C4-2B (cell line): ENCODE results near the gene M6PR.

ENCODE experiments used
- ZFX ChIP-seq: fragments of 450-650 bp; IDR thresholded peaks from 2 replicates; pipeline ENCODE4 v1.6.1; 2017
- TF ChIP-seq, protein P1 (sequence below): fragments of 450-650 bp; conservative IDR thresholded peaks from 2 replicates; pipeline ENCODE4 v1.5.1; 2017; ENCODE audit warnings: mild to moderate bottlenecking

DNA sequence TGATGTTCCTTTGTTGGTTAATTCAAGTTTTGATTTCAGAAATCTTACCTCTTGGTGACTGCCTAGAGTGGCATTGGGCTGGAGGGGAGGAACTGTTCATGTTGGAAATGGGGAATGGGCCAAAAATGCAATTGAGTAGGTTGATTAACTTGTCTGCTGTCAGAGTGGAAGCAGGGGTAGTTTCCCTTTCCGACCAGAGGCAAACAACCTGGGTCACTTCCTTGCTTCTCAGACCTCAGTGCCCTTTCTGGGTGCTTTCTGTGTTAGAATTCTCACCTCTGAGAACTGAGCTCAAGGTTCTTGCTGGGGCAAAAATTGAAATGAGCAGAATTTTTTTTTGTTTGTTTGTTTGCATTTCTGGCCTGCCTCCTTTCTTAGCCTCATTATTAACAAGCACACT lies 2.3 kb upstream of the M6PR start:
- TF ChIP-seq, protein P1, sequence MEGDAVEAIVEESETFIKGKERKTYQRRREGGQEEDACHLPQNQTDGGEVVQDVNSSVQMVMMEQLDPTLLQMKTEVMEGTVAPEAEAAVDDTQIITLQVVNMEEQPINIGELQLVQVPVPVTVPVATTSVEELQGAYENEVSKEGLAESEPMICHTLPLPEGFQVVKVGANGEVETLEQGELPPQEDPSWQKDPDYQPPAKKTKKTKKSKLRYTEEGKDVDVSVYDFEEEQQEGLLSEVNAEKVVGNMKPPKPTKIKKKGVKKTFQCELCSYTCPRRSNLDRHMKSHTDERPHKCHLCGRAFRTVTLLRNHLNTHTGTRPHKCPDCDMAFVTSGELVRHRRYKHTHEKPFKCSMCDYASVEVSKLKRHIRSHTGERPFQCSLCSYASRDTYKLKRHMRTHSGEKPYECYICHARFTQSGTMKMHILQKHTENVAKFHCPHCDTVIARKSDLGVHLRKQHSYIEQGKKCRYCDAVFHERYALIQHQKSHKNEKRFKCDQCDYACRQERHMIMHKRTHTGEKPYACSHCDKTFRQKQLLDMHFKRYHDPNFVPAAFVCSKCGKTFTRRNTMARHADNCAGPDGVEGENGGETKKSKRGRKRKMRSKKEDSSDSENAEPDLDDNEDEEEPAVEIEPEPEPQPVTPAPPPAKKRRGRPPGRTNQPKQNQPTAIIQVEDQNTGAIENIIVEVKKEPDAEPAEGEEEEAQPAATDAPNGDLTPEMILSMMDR, result no peak
- TF ChIP-seq ZFX, result no peak
